DMS79 treated with DMSO at 0.1 percent for 48 hours (cell line): ENCODE results near the gene SLC51B.
"Not testable (repeated sequence)": the region's sequence is repeated elsewhere in the genome, so short reads cannot be mapped to it uniquely, and the experiment has no call there.

Source experiments
- DNase-seq: peaks from one replicate; lab custom pipeline; 2025; lab: John Stamatoyannopoulos, UW

SLC51B gene

DNA sequence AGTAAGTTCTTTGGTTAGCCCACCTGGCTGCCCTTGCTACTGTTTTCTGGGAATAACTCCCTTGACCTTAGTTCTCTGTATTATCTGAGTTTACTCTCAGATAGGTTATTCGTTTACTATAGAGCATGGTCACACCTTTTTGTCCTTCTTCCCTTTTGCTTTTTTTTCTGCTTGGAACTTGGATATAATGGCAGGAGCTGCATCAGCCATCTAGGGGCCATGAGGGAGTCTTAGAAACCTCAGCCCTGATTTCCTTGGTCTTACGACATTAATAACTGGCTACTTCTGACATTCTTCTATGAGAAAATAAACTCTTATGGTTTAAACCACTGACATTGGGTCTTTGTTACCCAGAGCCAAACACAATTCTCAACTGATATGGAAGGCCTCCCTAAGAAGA, 3.4 kb upstream of the SLC51B start:
- no peak for DNase-seq

DNA sequence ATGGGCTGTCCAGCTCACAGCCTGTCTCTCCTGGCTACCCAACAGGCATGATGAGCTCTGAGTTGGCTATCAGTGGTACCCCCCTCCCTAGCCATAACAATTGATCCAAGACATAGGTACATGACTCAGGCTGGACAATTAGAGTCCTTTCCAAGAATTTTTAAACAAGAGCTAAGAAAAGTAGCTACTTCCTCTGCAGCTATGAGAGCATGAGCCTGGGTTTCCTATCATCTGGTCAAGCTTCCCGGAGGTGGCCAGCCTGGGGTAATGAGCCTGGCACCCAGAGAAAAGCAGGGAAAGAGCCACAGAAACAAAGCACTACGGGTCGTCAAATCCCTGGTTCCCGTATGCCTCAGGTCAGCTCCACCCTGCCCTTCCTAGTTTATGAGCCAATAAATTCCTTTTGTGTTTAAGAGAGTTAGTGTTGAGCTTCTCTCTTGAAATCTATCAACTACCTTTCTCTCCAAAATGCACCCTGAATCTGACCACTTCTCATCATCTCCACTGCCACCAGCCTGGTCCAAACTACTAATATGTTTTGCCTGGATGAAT, 2.3 kb upstream of the SLC51B start:
- DNase-seq = no peak

DNA sequence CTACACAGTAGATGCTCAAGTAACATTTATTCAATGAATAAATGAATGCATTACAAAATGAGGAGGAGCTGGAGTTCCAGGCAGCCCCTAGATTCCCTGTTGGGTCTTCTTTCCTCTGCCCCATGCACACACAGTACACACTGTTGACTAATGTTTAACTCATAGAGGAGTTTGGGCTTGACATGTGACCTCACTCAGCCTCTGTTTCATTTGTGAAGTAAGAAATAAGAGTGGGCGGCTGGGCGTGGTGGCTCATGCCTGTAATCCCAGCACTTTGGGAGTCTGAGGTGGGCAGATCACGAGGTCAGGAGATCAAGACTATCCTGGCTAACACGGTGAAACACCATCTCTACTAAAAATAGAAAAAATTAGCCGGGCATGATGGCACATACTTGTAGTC, 969 bp upstream of the SLC51B start:
- not testable (repeated sequence) for DNase-seq

DNA sequence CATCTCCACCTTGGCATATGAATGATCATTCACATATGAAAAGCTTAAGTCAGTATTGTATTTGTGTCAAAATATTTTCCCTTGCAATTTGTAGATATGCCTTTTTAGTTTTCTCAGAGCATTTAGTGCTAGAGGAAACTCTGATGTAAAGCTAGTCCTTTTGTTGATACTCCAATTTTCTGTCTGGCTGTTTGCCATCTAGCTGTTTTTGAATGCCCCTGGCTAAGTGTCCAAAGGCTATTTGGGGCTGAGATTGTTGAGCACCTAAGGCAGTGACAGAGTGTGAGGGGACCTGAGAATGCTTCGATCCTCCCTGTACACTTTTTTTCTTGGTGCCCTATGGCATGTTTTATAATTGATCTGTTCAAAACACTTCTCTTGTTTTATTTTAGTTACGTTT, 3.1 kb downstream of the SLC51B start:
- no peak for DNase-seq

DNA sequence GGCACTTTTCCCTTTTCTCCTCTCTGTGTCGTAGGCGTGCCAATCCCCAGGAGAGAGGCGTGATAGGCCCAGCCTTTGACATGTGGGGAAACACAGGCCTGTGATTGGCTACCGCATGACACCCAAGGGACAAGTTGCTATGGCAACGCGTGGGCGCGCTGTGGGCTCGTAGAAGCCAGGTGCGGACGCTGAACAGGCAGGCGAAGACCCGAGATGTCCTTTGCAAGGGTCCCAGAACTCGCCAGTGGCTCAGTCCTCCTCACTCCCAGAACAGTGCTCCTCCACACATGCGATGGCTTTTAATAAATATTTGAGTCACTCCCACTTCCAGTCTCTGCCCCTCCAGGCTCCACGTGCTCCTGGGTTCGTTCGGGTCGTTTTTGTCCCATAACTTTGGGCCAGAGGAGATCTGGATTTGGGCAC, 4.2 kb downstream of the SLC51B start:
- DNase-seq = peak; percentile 66

DNA sequence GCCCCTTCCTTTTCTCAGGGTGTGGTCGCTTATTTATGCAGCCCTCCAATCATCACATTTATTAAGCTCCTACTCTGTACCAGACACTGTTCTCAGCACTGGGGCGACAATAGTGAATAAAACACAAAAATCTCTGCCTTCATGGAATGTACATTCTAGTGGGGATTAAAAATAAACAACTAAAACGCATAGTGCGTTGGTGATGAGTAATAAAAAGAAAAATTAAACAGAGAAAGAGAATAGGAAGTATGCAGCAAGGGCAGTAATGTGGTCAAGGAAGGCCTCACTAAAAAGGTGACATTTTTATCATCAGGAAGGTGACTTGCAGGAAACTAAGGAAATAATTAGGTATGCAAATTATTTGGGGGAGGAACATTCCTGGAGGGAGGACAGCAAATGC, 5.1 kb downstream of the SLC51B start:
- no peak for DNase-seq

DNA sequence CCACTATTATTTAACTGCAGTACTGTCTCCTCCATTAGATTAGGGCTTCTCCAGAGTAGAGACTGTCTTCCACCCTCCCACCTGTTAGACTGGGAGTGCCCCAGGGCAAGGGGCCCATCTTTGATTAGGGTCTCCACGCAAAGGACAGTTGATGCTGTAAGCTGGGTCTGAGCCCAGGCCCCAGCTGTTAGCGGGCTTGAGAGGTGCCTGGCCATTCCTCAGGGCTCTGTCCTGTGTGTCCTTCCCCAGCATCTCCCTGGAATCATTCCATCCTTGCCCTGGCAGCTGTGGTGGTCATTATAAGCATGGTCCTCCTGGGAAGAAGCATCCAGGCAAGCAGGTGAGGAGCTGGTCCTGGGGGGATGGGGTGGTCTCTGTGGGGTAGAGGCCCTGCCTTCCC, 6.1 kb downstream of the SLC51B start:
- no peak for DNase-seq

DNA sequence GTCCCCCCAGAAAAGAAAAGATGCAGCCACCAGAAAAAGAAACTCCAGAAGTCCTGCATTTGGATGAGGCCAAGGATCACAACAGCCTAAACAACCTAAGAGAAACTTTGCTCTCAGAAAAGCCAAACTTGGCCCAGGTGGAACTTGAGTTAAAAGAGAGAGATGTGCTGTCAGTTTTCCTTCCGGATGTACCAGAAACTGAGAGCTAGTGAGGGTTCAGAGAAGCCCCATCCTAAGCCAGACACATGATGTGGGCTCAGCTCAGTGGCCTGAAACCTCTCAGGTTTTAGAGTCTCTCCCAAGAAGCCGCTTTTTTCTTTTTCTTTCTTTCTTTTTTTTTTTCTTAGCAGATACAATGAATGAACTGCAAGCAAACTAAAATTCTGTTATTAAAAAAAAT, 7.8 kb downstream of the SLC51B start:
- DNase-seq = no peak

DNA sequence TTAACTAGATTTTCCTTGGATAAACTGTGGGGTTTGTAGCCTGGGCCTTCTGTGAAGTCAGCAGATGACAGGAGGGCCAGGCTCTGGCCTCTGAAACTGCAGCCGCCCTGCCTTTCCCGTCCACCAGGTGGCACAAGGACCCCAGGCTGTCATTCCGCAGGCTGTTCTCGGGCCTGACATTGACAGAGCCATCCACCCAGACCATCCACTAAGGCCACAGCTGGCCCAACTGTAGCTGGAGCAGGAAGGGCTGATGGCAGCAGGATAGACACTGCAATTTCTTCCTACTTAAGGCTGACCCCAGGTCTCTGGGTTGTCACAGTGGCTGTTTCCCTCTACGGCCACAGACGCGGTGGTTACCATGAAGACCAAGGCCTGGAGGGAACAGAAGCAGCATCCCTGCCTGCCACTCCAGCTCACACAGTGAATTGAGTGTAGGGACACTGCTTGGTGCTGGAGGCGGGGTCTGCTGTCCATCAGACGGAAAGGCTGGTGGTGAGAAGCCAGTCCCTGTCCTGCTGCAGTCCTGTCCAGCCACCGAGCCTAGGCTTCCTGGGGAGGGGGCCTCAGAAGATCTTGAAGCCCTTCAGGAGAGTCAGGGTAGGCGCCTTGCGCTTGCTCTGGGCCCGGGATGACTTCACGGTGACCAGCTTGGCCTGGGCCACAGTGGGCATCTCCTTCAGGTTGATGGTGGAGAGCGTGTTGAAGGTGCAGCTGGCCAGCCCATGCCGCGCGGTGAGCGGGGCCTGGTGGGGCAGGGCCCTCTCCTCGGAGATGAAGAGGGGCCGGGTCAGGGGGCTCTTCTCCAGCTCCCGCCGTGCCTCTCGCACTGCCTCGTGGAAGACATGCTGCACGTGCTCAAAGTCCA, 9.4 kb downstream of the SLC51B start:
- peak; percentile 3 for DNase-seq

DNA sequence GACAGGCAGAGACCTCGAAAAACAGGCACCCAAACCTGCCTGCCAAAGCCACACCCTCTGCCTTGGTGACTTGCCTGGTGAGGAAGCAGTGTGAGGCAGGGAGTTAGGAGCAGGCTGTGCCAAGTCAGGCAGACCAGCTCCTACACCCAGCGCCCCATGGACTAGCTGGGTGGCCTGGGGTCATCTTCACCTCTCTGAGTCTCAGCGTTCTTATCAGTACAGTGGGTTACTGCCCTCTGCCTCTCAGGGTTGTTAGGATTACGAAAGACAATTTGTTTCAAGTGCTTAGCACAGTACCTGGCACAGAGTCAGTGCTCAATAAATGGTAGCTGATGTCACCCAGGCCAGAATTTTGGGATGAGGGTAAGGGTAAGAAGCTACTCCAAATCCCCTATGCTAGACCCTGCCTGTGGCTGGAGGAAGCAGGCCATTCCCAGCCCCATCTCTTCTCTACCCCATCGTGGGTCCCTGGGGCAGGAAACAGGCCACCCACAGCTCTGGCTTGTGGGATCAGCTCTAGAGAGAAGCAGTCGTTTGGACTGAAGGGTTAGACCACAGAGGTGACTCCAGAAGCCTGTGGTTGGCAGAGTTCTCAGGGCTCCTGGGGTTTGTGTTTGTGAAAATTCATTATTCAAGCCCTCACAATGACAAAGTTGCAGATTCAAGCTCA, 10.1 kb downstream of the SLC51B start:
- no peak for DNase-seq

DNA sequence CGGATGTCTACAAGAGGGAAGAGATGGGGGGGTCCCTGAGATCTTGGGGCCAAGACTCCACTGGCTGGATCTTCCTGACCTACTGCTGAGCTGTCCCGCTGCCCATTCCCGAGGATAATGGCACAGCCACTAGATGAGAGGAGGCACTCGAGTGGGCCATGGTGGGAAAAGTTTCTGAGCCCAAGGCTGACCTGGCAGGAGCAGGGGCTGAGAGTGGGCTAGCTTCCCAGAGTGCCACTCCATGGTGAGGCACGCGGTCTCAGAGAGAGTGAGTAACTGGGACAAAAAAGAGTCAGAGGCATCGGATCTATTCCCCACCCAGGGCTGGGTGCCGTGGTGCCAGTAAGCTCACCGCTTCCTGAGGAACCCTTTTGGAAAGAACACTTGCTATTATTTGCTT, 10.9 kb downstream of the SLC51B start:
- no peak for DNase-seq

DNA sequence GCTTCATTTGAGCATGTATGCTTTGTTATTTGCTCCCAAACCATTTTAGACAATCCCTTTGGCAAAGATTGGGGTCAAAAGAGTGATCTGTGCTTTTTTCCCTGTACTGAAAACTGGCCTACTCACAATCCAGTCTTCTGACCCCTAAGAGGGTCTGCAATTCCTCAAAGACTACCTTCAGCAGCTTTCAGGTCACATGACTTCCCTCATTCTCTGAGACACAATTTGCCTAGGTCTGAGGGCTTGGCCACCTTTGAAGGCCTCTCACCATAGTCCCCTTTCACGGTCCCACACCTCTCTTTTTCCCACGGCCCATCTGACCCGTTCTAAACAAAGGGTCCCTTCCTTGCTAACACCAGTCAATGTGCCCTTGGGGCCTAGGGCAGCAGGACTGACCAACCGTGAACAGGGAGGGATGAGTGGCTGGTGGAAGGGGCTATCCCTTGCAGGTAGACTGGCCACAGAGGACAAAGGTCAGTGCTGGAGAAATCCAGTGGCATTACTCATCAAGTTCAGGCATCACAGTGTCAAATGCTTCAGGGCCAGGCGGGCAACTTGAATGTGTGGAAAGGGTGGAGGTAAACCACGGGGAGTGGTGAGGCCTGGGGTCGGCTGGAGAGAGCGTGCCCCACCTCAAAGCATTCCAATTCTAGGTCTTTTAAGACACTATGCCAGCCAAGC, 11.8 kb downstream of the SLC51B start:
- no peak for DNase-seq

DNA sequence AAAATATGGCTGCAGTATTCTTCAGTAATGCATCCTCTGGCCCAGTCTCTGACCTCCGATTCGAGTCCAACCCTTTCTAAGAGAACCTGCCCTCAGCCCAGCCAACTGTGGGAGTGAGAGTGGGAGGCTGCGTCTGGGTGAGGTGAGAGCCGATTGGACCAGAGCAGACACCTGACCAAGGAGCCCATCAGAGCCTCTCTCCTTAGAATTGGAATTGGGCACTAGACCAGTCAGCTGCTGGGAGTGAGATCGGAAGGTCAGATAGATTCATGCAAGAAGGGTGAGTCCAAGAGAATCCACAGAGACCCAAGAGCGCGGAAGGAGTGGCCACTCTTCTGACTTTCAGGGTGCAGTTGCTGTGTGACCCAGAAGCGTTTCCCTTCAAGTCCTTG, 12.4 kb downstream of the SLC51B start:
- DNase-seq = no peak

DNA sequence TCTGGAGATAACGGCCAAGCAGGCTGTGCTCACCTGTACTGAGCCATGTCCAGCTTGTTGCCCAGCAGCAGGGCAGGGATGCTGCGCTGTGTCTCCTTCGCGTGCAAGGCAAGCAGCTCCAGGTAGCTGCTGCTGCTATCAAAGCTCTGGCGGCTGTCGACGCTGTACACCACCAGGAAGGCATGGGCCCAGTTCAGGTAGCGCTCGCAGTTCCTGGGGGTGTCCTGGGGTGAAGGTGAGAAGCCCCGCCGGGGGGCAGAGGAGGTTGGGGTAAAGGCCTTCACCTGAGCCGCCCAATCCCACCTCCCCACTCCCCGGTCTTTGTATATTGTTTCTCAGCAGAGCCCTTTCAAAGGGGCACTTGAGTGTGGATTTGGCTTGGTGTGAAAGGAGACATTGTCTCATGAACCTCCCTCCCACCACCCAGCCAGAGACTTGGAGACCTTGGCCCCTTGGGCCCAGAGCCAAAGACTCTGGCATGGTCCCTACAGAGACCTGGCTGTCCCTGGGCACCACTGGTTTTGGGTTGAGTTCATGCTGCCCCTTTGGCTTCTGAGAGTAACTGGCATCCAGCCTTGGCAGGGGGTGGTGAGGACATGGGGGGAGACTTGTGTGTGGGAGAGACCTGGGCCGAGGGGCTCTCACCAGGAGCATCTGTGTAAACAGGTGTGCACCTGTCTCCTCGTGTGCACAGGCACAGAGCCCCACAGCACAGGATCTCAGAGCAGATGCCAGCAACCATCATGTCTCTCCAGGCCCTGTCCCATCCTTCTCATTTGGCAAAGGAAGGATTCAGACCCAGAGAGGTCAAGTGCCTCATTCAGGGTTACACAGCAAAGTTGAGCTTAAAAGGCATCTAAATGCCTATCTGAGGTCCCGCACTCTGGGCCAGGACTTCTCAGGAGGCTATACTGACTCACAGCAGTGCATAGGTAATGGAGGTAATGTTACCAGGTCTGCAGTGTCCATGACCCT, 13.5 kb downstream of the SLC51B start:
- no peak for DNase-seq

DNA sequence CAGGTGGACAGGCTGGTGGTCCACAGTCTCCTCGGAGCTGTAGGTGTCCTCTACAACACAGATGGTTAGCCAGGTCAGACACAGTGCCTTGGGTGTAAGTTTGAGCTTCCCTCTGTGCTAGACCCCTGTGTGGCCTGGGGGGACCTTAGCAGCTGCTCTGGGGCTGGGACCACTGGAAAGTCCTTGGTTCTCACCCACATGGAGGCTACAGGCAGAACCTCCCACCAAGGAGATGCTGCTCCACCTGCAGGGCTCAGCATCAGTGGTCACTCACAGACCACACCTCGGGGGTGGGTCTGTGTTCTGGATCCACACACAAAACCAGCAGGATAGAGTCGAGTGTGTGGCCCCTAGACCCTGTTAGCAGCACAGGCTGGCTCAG, 14.2 kb downstream of the SLC51B start:
- DNase-seq = no peak

DNA sequence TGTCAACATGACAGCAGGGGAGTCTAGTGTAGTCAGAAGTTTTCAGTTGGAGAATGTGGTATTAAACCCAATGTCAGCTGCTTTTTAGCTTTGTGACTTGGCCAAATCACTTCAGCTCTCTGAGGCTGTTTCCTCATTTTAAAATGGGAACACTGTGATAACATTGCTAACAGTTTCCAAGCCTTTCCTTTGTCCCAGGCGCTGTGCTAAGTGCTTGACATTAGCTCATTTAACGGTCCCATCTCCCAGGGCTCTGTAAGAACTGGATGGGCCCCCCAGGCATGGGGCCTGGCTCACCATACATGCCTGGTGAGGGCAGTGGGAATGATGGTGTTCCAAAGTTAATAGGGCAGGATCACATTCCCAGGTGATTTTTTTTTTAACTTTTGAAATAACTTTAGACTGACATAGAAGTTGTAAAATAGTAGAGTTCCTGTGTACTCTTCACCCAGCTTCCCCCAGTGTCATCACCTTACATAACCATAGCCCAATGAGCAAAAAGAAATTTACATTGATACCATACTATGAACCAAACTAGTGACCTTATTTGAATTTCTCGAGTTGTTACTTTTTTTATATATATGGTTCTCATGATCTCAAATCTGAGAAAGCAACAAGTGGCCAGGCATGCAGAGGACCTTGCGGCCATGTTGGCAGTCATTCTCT, 14.9 kb downstream of the SLC51B start:
- DNase-seq = no peak

DNA sequence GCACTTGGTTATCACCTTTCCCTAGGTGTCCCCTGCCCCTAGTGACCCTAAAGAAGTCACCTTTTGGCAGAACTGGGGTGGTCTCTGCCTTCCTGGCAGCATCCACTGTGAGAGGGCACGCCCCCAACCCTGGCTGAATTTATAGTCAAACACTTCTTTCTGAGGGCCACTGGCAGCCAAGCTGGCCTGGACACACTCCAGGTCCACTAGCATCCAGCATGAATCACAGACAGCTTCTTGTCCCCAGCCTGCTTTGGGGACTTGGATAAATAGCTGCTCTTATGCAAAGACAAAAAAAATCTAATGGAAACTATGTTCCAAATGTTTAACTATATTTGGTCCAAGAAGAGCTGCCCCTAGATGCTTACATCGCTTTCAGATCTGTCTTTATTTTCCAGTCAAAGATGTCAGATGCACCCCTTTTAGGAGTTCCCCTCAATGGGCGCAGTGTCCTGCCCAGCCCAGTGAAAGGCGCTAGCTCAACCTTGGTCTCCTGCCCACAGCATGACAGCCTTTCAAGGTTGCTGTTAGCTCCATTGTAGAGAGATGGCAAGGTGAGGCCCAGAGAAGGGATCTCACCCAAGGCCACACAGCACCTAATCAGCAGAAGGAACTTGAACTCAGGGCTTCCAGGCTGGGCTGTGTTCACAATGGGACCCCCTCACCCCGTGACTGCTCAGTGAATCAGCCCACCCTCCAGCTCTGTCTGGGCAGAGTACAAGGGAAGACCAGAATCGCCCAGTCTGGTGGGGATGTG, 15.6 kb downstream of the SLC51B start:
- no peak for DNase-seq

DNA sequence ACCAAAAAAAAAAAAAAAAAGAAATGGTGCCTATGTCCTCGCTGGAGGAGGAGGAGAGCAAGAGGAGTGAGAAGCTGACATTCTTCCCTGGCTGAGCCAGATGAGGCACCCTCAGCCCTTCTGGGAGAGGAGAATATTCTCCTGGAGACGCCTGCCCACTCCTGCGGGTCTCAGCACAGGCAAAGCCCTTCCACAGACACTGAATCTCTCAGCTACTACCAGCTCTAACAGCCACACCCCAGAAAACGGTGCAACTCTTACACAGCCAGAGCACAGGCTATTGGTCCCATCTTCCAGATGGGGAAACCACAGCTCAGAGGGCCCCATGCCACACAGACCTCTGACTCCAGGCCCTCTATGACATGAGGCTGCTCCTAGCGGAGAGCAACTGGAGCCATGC, 16.9 kb downstream of the SLC51B start:
- DNase-seq = no peak

DNA sequence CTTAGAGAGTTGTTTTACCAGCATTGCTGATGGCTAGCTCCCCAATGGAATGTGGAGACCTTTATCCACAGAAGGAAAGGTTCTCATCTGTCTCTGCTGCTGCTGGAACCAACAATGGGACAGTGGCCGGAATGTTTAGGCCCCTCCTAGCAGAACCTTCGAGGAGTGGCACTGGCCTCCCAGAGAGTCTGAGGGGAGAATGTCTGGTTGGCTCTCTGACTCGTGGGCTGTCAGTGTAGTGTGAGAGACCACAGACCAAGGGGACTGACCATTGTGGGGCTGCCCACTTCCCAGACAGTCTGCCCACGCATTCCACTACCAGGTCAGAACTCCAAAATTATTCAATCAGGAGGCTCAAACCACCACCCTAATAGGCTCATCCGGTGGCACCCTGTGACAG, 17.5 kb downstream of the SLC51B start:
- no peak for DNase-seq

DNA sequence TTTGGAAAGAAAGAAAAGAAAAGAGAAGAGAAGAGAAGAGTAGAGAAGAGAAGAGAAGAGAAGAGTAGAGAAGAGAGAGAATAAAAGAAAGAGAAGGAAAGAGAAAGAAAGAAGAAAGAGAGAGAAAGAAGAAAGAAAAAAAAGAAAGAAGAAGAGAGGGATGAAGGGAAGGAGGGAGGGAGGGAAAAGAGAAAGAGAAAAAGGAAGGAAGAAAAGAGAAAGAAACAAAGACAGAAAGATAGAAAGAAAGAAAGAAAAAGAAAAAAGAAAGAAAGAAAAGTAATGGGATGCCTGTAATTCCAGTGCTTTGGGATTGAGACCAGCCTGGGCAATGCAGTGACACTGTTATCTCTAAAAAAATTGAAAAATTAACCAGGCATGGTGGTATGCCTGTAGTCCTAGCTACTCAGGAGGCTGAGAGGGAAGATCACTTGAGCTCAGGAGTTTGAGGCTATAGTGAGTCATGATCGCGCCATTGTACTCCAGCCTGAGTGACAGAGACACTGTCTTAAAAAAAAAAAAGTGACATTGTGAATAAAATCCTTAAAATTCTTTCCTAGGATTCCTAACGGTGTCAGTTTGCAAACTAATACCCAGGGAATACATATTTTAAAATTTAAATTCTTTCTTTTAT, 20.9 kb downstream of the SLC51B start:
- no peak for DNase-seq
